Measurements from ENCODE around the gene EXOSC5. TPM values are rescaled to one million over a fixed set of nuclear protein-coding genes. Genes with fewer than 3 reads are reported as not detected.
"Not testable (repeated sequence)": the region's sequence is repeated elsewhere in the genome, so short reads cannot be mapped to it uniquely, and the experiment has no call there.

Gene EXOSC5
- total RNA-seq, 1 donor from 2014 or later = 12.2 TPM

GRCh38 chr19:41412953-41413352 lies 15.8 kb upstream of the EXOSC5 start:
- Mint-ChIP-seq H3K27me3 (ENCODE audit: low read depth) (no peaks in the 10 kb centered on the region), H3K4me1 (peaks cover 7% of the 10 kb centered on the region), H3K36me3 (peaks cover 23% of the 10 kb centered on the region), H3K27ac (no peak overlapping the region), H3K9me3 (no peaks in the 10 kb centered on the region), H3K4me3 (no peak overlapping the region)
- DNase-seq (ENCODE audit: low spot score in 2 of 2, unreplicated experiment in 2 of 2) = no peak
- TF ChIP-seq CTCF (IDR thresholded peaks at IDR 0.05; ENCODE audit: unreplicated experiment) = no peak

- Mint-ChIP-seq H3K9me3 (no peaks in the 10 kb centered on the region), H3K4me3 (no peak overlapping the region), H3K4me1 (peaks cover 13% of the 10 kb centered on the region), H3K27me3 (ENCODE audit: low read depth) (no peaks in the 10 kb centered on the region), H3K36me3 (peaks cover 18% of the 10 kb centered on the region), H3K27ac (no peak overlapping the region)
- TF ChIP-seq CTCF (IDR thresholded peaks at IDR 0.05; ENCODE audit: unreplicated experiment) = no peak
- no peak for DNase-seq (ENCODE audit: low spot score in 2 of 2, unreplicated experiment in 2 of 2)
Observed at GRCh38 chr19:41411968-41412265, 14.8 kb upstream of the EXOSC5 start.

- Mint-ChIP-seq H3K4me3 (no peak overlapping the region), H3K4me1 (peaks cover 13% of the 10 kb centered on the region), H3K27ac (no peak overlapping the region), H3K9me3 (no peaks in the 10 kb centered on the region), H3K27me3 (ENCODE audit: low read depth) (no peaks in the 10 kb centered on the region), H3K36me3 (peaks cover 17% of the 10 kb centered on the region)
- no peak for TF ChIP-seq CTCF (IDR thresholded peaks at IDR 0.05; ENCODE audit: unreplicated experiment)
- DNase-seq (ENCODE audit: low spot score in 2 of 2, unreplicated experiment in 2 of 2) = no peak
Observed at GRCh38 chr19:41411100-41411967, 14.2 kb upstream of the EXOSC5 start.

GRCh38 chr19:41410336-41411054 lies 13.3 kb upstream of the EXOSC5 start:
- Mint-ChIP-seq H3K27me3 (ENCODE audit: low read depth) (no peaks in the 10 kb centered on the region), H3K4me3 (no peak overlapping the region), H3K9me3 (no peaks in the 10 kb centered on the region), H3K36me3 (peaks cover 14% of the 10 kb centered on the region), H3K4me1 (peaks cover 13% of the 10 kb centered on the region), H3K27ac (no peak overlapping the region)
- TF ChIP-seq CTCF (IDR thresholded peaks at IDR 0.05; ENCODE audit: unreplicated experiment) = no peak
- DNase-seq (ENCODE audit: low spot score in 2 of 2, unreplicated experiment in 2 of 2) = no peak

GRCh38 chr19:41409288-41409687 lies 12.1 kb upstream of the EXOSC5 start:
- Mint-ChIP-seq H3K27me3 (ENCODE audit: low read depth) (no peaks in the 10 kb centered on the region), H3K36me3 (peaks cover 12% of the 10 kb centered on the region), H3K9me3 (no peaks in the 10 kb centered on the region), H3K27ac (peak overlapping the region; percentile 67), H3K4me1 (peaks cover 13% of the 10 kb centered on the region), H3K4me3 (no peak overlapping the region)
- DNase-seq (ENCODE audit: low spot score in 2 of 2, unreplicated experiment in 2 of 2) = no peak
- TF ChIP-seq CTCF (IDR thresholded peaks at IDR 0.05; ENCODE audit: unreplicated experiment) = no peak

GRCh38 chr19:41408846-41409245 lies 11.7 kb upstream of the EXOSC5 start:
- not testable (repeated sequence) for DNase-seq (ENCODE audit: low spot score in 2 of 2, unreplicated experiment in 2 of 2); H3K4me3 Mint-ChIP-seq; H3K27me3 Mint-ChIP-seq (ENCODE audit: low read depth); H3K9me3 Mint-ChIP-seq; H3K36me3 Mint-ChIP-seq
- Mint-ChIP-seq H3K27ac (peak overlapping the region; percentile 67), H3K4me1 (peaks cover 13% of the 10 kb centered on the region)

Measured in mesothelial cell of epicardium (in vitro differentiated cells).